Cardiac septum (tissue), 1 donor: ENCODE results near the gene RPS2. TPM values are rescaled to one million over a fixed set of nuclear protein-coding genes. Genes with fewer than 3 reads are reported as not detected.

Experiments
- DNase-seq: peaks from one replicate; pipeline ENCODE4 v3.0.0-alpha.2; 2020; ENCODE audit warnings: low spot score
- intact Hi-C: fragments of 100-400 bp; cut with DNase I; formaldehyde crosslinking; loops from one replicate; pipeline ENCODE4 v1.14.0; 2022
- total RNA-seq: library from RNA; stranded (reverse); fragmentation: NEBNext Ultra II Directional; extraction: Animal tissue kit (Norgen Biotek cat#: 25700); gene quantifications from one replicate; pipeline ENCODE4 v1.2.1, GENCODE V29; 2021
- donor health status: DM: no; HTN: no; CAD: no.

Gene RPS2
- total RNA-seq, 1 donor from 2014 or later = 702 TPM

GRCh38 chr16:1913327-1914083 lies 51.1 kb downstream of the RPS2 start:
- intact Hi-C loops = no loop called here
- DNase-seq = no peak

GRCh38 chr16:1912215-1912543 lies 52.4 kb downstream of the RPS2 start:
- intact Hi-C loops = no loop called here
- DNase-seq = no peak

Other genes with a start within 250 kb of the RPS2 start
- 31.7 TPM for gene NME3, start 193.3 kb downstream of the RPS2 start, total RNA-seq
- gene EME2, start 192.0 kb downstream of the RPS2 start, total RNA-seq = 14.9 TPM
- 63.4 TPM for gene MRPS34, start 191.7 kb downstream of the RPS2 start, total RNA-seq
- 24.2 TPM for gene SPSB3, start 182.3 kb downstream of the RPS2 start, total RNA-seq
- gene NUBP2, start 181.9 kb downstream of the RPS2 start, total RNA-seq = 32.3 TPM
- 0.19 TPM for gene IGFALS, start 171.1 kb downstream of the RPS2 start, total RNA-seq
- 166 TPM for gene HAGH, start 138.0 kb downstream of the RPS2 start, total RNA-seq
- 20.5 TPM for gene FAHD1, start 137.6 kb downstream of the RPS2 start, total RNA-seq
- gene MEIOB, start 92.7 kb downstream of the RPS2 start, total RNA-seq = not detected
- gene HS3ST6, start 46.4 kb downstream of the RPS2 start, total RNA-seq = not detected
- 39.2 TPM for gene MSRB1, start 21.6 kb downstream of the RPS2 start, total RNA-seq
- gene RPL3L, start 10.1 kb downstream of the RPS2 start, total RNA-seq = 202 TPM
- 390 TPM for gene NDUFB10, start 5.3 kb downstream of the RPS2 start, total RNA-seq
- gene RNF151, start 2.0 kb upstream of the RPS2 start, total RNA-seq = not detected
- gene TBL3, start 7.2 kb upstream of the RPS2 start, total RNA-seq = 18.3 TPM
- not detected for gene NOXO1, start 16.6 kb upstream of the RPS2 start, total RNA-seq
- 25.5 TPM for gene GFER, start 19.4 kb upstream of the RPS2 start, total RNA-seq
- gene SYNGR3, start 25.1 kb upstream of the RPS2 start, total RNA-seq = 1.8 TPM
- gene ZNF598, start 45.0 kb upstream of the RPS2 start, total RNA-seq = 21.9 TPM
- not detected for gene NPW, start 55.0 kb upstream of the RPS2 start, total RNA-seq
- 183 TPM for gene NHERF2, start 62.1 kb upstream of the RPS2 start, total RNA-seq
- 10.4 TPM for gene NTHL1, start 83.0 kb upstream of the RPS2 start, total RNA-seq
- gene TSC2, start 83.2 kb upstream of the RPS2 start, total RNA-seq = 73.3 TPM
- gene PKD1, start 171.1 kb upstream of the RPS2 start, total RNA-seq = 178 TPM
- 2.2 TPM for gene RAB26, start 183.8 kb upstream of the RPS2 start, total RNA-seq
- 35.7 TPM for gene TRAF7, start 191.0 kb upstream of the RPS2 start, total RNA-seq
- gene CASKIN1, start 231.8 kb upstream of the RPS2 start, total RNA-seq = 1.2 TPM
- 26.3 TPM for gene MLST8, start 240.6 kb upstream of the RPS2 start, total RNA-seq
- gene BRICD5, start 246.0 kb upstream of the RPS2 start, total RNA-seq = 7.0 TPM